ENCODE measurements around the gene TACC3.

TACC3 gene

DNA sequence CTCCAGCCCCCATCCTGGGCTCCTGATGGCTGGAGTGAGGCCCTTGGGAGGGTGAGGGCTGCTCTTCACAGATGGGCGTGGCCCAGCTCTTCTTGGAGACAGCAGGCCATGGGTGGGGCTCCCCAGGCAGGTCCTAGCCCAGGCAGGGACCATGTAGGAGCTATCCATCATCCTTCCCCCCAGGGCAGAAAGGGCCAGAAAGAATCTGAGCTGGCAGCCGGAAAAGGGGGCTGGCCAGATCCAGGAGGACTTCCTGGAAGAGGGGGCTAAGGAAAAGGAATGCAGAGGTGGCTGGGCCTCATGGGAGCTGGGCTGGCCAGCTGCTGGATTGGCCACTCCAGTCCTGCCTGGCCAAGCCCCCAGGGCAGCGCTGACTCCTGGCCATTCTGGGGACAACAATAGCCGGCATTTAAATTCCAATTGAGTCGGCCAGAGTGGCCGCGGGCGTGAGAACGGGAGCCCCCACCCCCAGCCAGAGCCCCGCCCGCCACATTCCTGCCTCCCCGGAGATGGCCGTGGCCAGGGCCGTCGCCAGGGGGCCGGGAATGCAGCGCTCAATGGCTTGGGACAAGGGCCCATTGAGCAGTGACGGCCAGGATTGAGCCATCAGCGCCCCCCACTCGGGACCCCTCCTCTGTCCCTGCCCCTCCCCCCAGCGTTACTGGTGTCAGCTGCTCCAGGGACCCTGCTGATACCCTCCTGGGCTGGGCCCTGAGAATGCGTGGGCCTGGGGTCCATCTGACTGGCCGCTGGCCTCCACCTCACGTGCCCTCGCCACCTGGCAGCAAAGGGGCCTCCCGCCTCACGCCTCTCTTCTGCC is 56.7 kb downstream of the TACC3 start:
- peak; percentile 85 for DNase-seq

DNA sequence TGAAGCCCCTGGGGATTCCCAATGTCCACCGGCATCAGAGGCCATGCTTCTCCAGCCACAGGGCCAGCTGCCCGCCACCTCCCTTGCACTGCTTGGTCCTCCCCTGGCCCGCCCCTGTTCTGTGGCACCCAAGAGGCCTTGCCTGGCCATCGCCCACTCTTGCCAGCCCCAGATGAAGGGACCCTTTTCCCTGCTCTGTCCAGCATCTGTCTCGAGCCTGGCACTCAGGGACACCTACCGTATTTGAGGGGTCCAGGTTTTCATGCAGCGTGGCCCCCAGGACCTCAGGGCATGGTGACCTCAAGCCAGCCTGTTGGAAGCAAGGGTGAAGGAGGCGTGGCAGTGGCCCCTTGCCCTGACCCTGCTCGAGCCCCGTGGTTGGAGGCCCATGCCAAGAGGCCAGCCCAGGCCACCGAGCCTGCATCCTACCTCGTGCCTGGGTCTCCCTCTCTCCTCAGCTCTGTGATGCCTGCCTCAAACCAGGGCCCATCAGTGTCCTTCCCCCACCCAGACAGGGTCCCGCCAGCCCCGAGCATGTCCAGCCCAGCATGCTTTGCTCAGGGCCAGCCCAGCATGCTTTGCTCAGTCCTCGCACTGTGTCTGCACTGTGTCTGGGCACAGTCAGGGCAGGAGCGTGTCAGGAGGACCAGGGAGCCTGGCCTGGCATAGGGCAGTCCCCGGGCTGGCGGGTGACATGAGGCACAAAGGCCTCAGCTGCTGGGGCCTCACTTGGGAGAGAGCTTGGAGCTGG is 57.5 kb downstream of the TACC3 start:
- no peak for DNase-seq

DNA sequence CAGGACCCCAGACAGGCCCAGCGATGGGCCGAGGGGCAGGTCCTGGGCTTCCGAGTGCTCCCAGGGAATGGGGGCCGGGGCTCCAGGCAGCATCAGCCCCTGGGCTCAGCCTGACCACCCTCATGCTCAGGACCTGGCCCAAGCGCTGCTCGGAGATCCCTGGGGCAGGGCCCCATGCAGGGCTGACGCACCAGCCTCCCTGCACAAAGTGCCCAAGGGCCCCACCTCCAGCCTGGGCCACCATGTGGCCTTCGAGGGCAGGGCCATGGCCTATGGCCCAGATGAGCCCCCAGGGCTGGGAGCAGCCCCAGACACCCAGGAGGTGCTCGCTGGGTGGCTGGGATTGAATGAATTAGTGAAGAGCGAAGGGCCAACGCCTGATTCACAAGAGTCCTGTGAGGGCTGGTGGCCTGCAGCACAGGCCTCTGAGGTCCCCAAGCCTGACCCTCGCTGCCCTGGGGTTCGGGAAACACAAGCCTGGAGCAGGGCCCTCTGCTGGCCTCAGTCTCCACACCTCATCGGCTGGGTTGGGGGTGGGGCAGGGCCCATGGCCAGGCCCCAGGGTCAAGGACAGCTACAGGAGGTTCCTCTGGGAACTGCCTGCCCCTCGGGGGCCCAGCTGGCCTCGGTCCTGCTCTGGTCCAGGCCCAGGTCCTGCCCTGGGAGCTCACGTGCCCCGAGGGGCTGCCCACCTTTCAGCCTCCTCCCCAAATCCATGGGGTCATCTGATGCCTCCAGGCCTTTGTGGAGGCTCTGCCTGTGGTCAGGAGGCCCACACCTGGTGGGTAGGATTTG is 58.5 kb downstream of the TACC3 start:
- no peak for DNase-seq

DNA sequence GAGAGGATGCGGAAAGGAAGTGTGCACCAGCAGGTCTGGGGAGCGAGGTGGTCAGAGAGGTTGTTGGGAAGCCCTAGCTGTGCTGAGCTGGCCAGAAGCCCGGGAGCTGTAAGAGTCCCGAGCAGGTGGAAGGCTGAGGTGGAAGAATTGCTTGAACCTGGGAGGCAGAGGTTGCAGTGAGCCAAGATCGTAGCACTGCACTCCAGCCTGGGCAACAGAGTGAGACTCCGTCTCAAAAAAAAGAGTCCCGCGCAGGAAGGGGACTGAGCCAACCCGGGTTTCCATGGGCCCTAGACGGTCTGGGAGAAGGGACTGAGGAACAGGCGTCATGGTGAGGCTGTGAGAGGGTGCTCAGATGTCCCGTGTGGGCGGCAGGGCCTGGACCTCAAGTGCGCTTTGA is 59.1 kb downstream of the TACC3 start:
- DNase-seq = no peak

DNA sequence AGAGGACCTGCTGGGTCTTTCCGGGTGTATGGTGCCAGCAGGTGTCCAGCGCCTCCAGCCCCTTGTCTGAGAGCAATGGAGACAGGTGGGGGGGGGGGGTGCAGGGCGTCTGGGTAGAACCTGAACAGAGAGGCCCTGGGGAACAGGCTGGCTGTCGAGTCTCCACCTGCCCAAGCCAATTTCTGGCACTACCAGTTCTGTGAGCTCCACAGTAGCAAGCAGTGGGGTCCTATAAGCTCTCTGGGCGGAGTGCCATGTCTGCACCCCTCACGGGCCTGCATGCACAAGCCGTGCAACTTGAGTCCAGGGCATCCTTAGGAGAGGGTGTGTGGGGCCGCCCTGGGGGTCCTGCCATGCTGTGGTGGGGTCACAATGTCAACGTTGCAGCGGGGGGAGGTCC is 61.7 kb downstream of the TACC3 start:
- no peak for DNase-seq

DNA sequence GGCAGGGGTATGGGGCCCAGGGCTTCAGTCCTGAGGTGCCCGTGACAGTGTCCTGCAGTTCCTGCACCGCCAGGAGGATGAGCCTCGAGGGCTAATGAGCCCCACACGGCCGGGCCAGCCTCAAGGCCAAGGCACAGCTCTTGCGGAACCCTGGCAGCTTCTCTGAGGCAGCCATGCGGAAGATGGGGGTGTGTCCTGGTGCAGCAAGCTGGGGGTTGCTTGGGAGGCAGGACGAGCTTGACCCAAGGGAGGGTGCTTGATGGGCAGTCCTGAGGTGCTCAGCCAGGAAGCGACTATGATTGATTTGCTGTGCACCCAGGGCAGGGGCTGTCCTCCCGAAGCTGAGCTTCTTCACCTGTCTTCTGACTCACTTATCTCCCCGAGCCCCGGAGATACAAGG is 62.6 kb downstream of the TACC3 start:
- DNase-seq = peak; percentile 18

DNA sequence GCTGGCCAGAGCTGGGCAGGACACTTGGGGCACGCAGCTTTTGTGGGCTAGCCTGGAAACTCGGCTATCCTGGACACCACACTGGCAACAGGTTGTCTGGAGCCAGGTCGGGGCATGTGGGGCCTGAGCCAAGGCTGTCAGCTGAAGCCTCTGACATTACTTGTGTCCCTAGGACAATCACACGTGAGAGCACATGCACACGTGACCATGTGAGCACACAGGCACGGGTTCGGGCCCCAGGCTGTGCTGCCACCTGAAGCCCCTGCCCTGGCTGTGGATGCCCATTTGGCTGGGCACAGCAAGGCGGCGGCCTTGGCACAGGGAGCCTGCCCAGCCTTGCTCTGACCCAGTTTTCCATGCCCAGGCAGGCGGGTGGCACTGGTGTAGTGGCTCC is 63.1 kb downstream of the TACC3 start:
- no peak for DNase-seq

DNA sequence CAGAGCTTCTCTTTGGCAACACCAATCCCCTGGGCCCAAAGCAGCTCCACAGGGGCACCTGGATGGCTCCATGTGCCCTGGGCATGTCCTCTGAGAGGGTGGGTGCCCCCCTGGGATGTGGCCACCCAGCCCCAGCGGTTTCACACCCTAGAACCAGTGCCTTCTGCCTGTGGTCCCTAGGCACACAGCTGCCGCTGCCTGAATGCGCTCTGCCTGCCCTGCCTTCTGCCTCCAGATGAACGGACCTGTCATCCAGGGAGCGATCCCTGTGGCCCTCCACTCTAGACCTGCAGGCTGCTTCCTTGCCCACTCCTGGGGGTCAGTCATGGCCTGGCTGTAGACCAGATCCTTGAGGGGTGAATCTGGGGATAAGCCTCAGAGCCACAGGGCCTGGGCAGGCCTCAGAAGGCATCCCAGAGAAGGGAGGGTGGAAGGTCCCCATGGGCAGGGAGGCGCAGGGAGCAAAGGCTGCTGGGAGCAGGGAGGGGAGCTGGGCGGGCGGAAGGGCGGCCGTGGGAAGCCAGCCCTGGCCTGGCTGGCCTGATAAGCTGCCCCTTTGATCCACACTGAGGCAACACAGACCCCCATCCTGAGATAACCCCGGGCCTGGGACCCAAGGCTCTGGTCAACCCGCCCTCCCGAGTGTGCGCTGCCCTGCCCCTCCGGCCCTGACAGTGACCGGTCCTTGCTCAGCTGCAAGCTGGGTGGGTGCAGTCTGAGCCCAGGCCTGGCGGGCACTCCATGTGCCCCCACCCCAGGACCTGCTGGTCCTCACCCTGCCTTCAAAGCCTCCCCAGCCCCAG is 63.7 kb downstream of the TACC3 start:
- DNase-seq = no peak

DNA sequence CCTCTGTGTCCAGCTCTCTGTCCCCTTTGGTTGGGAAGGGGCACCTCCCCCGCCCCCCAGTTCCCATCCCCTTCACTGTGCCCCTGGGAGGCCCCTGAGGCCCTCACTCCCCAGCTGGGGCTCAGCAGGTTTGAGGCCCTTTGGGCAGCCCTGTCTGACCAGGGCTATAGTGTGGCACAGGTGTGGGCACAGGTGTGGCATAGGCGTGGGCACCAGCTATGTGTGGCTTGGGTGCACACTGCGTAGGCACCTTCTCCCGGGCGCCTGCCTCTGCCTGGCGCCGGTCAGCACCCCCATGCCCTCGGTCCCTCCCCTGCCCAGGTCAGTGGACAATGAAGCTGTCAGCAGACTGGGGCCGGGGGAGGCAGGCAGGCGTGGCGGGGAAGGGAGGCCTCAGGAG is 64.3 kb downstream of the TACC3 start:
- DNase-seq = no peak

DNA sequence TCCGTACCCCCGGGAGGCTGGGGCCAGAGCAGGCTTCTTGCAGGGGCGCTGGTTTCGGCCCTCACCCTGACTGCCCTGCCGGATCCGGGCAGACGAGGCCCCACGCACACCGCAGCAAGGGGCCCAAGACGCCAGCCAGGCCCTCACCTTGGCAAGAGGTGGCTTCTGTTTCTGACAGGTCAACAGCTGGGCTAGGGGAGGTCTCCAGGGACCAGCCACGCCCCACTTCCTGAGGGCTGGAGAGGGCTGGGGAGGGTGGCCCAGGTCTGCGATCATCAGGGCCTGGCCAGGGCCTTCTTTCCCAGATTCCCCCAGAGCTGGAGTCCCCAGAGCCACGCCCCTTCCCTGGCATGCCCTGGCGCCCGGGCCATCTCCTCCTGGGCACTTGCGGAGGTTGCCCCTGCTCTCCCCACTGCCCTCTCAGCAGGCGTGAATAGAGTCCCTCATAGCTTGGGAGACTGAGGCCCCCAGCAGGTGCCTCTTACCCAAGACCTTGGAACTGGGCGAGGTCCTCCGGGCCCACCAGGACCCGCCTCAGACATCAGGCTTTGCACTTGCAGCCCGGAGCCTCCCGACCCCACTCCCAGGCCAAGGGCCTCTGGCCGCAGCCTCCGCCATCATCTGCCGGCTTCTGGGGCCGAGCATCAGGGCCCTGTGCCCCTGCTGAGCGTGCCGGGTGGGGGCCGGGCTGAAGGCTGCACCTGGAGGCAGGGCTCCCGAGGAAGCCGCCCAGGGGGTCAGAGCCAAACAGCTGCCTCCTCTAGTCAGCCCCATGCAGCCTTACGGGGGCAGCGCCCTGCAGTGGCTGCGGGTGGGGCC is 65.4 kb downstream of the TACC3 start:
- no peak for DNase-seq

DNA sequence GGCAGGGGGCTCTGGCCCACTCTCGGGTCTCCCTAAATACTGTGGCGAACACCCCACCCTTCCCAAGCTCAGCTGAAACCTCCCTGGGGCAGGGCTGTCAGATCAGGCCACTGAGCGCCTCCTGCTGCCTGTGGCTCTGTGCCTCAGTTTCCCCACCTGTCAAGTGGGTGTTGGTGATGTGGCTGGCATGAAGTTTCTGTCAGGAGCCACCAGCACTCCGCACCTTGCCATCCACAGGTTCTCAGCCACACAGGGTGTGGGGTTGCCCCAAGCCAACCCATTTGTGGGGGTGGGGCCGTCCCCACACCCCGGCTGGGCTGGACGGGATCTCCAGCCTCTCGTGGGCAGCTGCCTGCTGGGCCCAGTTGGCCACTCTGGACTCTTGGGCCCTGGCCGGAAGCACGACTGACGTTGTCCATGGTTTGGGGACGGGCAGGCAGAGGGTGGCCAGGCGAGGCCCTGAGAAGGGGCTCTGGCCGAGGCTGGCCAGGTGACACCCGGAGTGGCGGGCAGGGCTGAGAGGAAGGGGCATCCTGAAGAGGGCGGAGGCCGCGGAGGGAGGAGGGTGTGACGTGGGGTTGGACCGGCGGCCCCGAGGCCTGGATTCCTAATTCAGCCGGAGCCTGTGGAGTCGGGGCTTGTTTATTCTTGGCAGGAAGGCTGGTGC is 66.2 kb downstream of the TACC3 start:
- no peak for DNase-seq

DNA sequence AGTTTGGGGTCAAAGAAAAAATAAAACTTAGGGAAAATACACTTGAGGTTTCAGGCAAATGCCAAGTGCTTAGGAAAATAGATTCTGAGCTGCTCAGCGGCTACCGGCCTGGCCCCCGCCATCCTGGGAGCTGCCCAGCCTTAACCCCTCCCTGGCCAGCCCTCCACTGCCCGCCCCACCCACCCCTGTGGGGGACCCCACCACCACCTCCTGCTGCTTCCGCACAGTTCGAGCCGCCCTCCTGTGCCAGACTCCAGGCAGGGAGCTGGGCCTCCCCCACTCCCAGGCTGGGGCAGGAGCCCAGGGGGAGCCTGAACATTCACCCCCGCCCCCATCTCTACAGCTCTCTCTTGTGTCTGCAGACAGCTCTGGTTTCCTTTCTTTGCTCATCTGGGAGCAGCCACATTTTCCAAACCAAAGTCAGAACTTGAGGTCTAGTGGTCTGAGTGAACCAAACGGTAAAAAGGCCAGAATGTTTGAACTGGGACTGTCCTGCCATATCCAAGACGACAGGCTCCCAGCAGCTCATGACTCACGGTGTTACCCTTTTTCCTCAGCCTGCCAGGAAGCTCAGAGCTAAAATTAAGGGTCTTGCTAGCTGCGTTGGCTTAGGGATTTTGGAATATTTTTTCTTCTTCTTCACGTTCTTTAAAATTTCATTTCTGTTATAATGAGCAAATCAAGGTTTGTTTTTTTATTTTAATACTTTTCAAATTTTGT is 67.1 kb downstream of the TACC3 start:
- no peak for DNase-seq

DNA sequence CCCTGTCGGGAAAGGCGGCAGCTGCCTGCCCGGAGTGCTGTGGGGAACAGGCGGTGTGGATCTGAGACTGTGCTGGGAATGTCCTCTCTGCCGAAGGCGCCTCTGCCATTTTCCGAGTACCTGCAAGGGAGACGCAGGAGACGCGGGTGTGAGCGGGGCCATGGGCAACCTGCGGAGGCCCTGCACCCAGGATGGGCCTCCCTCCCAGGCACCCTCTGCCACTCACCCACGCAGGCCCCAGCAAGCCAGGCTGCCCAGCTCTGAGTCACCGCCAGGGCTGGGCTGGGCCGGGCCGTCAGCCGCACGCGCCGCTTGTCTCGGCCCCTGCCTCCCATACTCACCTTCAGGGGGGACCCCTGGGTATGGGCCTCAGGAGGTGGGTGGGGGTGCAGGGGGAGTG is 68.2 kb downstream of the TACC3 start:
- DNase-seq = no peak

DNA sequence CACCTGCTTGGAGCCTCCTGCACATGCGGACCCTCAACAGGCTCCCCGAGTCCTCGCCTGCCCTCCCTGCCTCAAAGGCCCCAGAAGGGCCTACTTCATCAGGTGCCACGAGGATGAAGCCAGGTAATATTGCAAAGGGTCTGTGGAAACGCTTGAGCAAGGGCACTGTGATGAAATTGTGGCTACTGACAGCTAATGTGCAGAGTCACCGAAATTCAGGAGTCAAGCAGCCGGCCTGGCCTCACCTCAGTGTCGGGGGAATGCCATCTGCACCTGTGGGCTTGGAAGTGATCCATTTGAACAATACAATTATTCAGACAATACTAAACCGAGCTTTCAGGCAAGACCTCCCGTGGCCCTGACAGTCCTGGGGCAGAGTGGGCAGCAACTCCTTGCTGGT is 68.7 kb downstream of the TACC3 start:
- no peak for DNase-seq

DNA sequence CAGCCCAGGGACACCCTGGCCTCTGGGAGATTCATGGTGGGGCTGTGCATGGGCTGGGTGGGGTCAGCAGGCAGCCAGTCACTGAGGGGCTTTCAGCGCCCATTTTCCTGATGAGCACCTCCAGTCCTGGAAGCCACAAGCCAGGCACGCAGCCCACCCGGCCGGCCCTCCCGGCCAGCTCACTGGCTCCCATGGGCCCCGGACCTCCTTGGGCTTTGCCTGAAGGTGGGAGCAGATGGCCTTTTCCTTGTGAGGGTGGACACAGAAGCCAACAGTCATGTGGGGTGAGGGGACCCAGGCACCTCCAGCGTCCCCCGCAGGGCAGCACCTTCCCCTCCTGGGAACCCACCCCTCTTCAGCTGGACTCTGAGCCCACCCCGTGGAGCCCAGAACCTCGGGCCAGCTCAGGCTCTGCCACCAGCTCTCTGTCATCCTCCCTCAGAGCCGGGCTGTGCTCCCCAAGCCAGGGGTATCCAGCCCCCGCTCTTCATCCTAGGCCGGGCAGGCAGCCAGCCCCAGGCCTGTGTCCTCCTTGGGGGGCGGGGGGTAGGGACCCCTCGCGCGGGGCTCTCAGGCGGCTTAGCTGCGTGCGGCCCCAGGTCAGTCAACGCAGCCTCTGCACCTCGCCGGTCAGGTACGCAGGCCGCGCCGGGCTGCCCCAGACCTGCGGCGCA is 71.0 kb downstream of the TACC3 start:
- DNase-seq = no peak

DNA sequence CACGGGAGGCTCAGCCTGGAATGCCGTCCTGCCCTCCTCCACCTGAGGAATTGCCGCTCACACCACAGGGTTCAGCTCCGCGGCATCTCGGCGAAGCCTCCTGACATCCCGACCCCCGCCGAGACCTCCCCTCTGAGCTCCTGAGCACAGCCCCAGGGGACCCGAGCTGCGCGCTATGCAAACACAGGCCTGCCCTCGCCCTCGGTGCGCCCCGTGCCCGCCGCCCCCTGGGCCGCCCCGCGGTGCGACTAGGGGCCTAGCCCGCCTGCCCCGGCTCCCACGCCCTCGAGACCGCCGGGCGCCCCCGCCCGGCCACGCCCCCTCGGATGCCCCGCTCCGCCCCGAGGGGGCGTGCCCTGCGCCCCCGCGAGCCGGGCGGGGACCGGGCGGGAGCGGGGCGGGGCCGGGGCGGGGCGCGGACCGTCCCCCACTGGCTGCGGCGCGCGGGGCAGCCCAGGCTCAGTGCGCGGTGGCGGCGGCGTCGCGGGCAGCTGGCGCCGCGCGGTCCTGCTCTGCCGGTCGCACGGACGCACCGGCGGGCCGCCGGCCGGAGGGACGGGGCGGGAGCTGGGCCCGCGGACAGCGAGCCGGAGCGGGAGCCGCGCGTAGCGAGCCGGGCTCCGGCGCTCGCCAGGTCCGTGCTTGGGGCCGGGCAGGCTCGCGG is 71.6 kb downstream of the TACC3 start, which contains the start of gene FGFR3:
TSS of gene FGFR3 (plus strand) at position 462 of the 664 bp plus-strand sequence. CDS start 642 bp downstream, outside the sequence.
- DNase-seq = peak; percentile 32

DNA sequence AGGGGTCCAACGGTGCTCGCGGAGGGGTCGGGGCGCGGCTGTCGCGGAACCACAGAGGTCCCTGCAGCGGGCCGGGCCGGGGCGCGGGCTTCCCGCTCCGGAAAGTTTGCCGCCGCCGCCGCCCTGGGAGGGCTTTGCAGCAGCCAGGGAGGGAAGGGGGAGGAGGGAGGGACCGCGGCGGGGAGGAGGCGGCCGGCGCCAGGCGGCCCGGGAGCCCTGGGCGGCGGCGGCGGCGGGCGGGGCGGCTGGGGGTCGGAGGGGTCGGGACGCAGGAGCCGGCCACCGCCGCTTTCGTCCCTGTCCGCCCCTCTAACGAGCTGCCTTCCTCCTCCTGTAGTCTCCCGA is 72.1 kb downstream of the TACC3 start:
- DNase-seq = peak; percentile 5

DNA sequence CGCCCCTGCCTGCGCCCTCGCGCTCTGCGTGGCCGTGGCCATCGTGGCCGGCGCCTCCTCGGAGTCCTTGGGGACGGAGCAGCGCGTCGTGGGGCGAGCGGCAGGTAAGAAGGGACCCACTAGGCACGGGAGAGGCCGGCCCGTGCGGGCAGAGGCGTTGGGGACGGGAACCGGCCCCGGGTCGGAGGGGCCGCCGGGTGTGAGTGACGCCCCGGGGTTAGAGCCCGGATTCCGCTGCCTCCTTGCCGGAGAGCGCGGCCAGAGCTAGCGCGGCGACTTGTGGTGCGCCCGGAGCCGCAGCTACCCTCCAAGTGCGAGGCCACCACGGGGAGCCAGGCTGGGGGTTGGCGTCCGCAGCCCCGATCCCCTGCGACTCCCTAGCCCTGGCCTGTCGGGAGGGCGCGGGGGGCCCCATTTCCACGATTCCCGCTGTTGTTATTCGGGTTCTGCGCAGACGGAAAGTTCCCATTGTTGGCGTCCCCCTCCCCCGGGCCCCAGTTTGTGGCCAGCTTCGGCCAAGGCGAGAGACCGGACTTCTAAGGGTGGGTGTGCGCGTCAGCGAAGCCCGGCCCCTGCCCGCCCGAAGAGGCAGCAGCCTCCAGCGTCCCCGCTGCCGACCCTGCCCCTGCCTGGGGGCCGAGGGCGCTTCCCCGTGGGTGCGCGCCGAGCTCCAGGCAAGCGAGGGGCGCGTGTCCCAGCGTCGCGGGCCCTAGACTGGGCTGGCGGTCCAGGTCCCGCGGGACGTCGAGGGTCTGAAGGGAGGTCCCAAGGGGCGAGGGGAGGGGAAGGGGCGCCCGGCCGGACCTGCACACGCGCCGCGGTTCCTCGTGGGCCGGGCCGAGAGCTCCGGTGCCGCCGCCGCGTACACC is 72.9 kb downstream of the TACC3 start:
- DNase-seq = no peak
